DMS153 treated with DMSO at 0.1 percent for 48 hours (cell line): Measurements from ENCODE around the gene ELP5.

Experiments
- DNase-seq: peaks from one replicate; lab custom pipeline; 2025; ENCODE audit not compliant: unreplicated experiment; lab: John Stamatoyannopoulos, UW

The ELP5 gene

DNA sequence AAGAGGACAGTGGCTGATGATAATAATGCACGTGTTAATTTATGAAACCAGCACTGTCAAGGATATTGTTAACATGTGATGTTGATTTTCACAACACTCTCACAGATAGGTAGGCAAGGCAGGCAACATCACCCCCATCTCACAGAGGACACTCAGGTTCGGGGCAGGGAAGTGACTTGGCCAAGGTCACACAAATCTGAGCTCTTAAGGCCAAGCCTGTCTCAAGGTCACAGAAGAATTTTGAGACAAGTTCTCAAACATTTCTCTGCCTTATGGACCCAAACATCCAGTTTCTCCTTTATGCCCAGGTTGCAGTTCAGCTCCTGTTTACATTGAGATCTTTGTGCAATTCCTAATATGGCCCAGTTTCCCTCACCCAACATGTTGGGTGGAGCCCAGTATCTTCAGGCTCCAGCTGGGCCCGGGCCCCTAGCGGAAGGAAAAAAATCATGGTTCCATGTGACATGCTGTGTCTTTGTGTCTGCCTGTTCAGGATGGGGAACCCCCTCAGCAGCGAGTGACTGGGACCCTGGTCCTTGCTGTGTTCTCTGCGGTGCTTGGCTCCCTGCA is 30.8 kb downstream of the ELP5 start:
- DNase-seq = no peak

DNA sequence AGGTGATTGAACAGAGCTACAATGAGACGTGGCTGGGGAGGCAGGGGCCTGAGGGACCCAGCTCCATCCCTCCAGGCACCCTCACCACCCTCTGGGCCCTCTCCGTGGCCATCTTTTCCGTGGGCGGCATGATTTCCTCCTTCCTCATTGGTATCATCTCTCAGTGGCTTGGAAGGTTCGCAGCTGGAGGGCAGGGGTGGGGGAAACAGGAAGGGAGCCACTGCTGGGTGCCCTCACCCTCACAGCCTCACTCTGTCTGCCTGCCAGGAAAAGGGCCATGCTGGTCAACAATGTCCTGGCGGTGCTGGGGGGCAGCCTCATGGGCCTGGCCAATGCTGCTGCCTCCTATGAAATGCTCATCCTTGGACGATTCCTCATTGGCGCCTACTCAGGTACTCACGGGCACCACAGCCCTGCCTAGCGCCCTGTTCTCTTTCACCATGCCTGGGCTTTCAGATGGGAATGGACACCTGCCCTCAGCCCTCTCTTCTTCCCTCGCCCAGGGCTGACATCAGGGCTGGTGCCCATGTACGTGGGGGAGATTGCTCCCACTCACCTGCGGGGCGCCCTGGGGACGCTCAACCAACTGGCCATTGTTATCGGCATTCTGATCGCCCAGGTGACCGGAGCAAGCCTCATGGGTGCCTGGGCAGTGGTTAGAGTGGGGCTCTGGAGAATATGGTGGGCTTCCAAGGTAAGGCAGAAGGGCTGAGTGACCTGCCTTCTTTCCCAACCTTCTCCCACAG is 31.6 kb downstream of the ELP5 start:
- no peak for DNase-seq

DNA sequence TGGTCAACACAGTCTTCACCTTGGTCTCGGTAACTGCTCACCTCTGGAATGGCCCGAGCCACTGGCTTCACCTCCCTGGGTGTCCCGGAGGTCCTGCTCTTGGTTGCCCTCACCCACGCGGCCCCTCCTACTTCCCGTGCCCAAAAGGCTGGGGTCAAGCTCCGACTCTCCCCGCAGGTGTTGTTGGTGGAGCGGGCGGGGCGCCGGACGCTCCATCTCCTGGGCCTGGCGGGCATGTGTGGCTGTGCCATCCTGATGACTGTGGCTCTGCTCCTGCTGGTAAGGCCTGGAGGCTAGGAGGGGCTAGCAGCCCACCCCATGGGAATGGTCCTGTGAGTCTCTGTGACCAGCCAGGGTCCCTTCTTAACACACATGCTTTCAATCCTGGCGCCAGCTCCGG is 32.9 kb downstream of the ELP5 start:
- no peak for DNase-seq

DNA sequence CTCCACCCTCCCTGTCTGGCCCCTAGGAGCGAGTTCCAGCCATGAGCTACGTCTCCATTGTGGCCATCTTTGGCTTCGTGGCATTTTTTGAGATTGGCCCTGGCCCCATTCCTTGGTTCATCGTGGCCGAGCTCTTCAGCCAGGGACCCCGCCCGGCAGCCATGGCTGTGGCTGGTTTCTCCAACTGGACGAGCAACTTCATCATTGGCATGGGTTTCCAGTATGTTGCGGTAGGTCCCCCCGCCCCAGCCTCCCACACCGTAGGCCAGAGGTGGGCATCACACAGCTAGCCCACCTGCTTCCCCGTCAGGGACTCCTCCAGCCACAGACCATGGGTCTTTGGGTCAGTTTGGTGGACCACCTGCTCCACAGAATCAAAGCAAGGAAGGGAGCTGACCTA is 33.7 kb downstream of the ELP5 start:
- DNase-seq = no peak

DNA sequence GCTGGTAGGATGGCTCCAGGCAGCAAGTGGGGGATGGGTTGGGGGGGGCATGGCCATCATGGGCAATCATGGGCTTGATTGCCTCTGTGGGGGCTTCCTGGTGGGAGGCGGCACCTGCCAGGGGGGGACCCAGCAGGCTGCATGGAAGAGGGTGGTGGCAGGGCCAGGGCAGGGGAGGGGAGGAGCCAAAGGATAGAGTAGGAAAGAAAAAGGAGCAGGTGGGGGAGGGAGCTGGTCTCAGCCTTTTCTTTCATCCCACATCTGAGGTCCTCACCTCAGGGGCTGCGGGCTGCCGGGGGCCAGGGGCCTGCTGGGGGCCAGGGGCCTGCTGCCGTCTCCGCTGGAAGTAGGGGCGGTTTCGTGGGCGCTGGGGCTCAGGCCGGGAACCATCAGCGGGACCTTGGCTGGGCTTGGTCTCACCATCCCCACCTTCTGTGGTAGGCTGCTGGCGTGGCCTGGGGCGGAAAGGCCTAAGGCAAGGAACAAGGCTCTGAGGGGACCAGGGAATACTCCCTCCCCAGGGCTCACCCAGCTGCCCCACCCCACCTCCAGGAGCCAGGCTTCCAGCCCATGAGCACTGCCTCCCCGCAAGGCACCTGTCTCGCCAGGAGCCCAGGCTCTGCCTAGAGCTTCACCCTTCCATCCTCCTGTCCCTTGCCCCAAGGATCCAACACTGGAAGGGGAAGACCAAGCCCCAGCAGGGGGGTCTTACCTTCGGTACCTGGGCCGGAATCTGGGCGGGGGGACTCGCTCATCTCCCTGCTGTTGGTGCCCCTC is 37.4 kb downstream of the ELP5 start:
- no peak for DNase-seq

DNA sequence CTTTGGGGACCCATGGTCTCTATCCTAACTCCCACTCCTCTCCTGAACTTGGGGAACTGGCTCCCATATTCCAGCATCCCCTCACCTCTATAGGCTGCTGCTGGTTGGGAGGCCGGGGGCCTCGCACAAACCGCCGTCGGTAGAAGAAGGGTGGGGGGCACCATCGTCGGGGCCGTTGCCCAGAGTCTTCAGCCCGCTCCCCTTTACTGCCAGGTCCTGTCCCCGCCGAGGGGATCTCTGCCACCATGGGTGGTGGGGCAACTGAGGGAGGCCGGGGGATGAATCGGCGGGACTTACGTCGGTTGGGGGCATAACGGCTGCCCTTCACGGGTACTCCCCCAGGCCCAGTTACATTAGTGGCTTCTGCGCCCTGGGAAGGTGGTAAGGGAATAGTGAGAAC is 38.2 kb downstream of the ELP5 start:
- no peak for DNase-seq

DNA sequence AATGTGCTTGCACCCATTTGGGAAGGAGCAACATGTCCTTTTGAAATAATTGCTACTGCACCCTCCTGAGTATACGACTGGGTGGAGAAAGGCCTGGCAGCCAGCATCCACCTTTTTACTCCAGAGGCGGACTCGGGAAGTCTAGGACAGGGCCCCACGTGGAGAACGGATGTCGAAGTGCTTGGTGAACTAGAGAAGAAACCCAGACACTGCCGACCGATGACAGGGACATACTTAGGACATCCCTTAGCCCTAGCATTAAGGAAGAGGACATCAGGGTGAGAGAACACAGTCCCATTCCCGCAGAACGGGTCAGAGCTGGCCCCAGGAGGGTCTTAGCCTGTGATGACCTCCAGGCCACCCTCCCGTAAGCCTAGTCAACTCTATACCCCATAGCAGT is 38.7 kb downstream of the ELP5 start:
- DNase-seq = no peak

DNA sequence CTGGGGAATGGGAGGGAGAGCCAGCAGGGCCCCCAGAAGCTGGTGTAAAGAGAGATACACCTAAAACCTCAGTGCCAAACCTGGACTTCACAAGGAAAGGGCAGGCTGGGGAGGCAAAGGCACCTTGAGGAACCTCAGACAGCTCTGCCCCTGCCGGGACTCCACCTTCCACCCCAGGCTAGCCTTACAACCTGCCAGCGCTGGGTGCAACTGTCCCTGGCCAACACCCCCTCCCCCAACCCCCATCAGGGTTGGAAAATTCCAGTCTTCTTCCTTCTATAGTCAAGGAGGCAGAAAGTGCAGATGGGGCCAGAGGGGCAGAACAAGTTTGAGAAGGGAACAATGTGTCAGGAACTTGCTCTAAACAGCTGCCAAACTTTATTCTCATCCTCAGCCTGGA is 40.2 kb downstream of the ELP5 start:
- DNase-seq = no peak

DNA sequence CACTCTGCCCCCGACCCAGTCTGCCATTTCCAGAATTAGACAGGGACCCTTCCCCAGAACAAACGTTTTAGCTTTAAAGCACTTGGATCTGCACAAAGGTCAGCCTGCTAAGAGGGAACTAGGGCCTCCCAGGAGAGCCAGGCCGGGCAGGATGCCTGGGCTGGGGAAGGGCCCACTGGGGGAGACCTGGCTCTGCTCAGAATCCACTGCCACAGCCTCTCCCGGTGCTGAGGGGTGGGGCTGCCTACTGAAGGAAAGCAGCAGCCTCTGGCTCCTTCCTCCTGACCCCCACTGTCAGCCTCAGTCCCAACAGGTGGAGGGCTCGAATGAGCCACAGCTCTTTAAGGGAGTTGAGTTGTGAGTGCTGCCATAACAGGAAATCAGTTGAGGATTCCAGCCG is 40.7 kb downstream of the ELP5 start:
- DNase-seq = no peak

DNA sequence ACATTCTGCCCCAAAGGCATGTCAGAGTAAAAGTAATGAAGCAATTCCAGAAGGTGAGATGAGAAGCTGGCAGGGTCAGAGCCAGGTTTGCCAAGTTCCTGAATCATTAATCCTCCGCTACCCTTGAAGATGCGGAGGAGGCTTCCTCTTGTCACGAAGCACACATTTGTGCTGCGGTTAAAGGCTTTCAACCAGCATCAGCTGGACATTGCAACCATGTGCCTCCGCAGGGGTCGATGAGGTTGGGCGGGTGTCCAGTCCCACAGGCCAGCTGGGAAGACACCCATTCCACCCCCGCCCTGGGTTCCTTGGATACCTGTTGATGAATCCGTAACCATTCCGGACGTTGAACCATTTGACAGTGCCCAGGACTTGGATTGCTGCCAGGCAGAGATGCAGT is 41.1 kb downstream of the ELP5 start:
- DNase-seq = no peak

DNA sequence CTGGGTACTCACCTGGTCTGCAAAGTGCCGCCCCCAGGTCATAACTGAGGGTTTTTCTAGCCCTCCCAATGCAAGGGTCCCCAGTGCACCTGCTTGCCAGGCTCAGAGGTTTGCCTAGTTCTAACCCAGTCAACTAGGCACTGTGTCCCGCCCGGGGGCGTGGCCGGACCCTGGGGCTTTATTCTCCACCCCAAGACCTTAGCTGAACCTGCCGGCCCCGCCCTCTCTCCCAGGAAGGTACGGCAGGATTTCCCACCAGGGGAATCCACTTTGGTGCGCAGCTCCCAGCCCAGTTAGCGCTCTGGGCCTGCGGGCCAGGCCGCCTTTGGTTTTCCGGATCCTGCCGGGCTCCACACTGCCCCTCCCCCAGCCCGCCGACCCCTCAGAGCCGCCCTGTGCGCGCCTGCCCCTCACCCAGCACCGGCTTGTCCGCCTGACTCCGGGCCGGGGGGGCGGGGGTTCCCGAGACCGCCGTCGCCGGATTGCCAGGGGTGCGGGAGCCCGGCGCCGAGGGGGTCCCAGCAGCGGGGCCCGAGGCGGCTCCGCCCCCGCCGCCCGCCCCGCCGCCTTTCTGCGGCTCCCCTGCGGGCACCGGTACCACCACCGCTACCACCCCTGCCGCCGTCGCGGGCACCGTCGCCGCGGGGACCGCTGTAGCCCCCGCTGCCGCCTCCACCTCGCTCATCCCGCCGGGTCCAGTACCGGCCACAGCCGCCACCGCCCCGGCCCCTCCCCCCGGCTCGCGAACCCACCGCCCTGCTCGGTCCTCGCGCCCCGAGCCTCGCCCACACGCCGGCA is 42.0 kb downstream of the ELP5 start:
- peak; percentile 15 for DNase-seq

DNA sequence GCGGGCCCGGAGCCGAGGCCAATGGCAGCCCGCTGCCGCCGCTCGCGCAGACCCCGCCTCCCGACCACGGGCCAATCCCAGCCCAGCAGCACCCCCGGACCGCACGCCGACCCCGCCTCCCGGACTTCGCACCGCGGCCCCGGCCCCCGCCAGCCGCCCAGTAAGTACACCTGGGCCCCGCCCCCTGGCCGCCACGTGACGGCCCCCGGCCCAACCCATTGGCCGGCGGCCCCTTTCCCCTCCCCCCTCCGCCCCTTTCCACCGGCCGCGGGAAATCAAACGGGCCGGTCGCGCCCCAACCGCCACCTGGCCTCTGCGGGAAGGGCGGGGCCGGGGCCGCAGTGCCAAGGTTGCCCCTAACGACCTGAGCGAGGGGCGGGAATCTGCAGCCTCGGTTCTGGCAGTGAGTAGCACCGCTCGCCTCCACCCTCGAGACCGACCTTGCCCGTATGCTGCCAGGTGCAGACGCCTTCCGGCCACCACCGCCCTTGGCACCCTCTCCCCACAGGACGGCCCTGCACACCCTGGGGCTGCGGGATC is 42.7 kb downstream of the ELP5 start, which contains the start of gene YBX2:
Gene YBX2, minus strand, starts transcription at position 26 of the 540 bp plus-strand sequence. CDS start 139 bp downstream, outside the sequence.
- peak; percentile 76 for DNase-seq

DNA sequence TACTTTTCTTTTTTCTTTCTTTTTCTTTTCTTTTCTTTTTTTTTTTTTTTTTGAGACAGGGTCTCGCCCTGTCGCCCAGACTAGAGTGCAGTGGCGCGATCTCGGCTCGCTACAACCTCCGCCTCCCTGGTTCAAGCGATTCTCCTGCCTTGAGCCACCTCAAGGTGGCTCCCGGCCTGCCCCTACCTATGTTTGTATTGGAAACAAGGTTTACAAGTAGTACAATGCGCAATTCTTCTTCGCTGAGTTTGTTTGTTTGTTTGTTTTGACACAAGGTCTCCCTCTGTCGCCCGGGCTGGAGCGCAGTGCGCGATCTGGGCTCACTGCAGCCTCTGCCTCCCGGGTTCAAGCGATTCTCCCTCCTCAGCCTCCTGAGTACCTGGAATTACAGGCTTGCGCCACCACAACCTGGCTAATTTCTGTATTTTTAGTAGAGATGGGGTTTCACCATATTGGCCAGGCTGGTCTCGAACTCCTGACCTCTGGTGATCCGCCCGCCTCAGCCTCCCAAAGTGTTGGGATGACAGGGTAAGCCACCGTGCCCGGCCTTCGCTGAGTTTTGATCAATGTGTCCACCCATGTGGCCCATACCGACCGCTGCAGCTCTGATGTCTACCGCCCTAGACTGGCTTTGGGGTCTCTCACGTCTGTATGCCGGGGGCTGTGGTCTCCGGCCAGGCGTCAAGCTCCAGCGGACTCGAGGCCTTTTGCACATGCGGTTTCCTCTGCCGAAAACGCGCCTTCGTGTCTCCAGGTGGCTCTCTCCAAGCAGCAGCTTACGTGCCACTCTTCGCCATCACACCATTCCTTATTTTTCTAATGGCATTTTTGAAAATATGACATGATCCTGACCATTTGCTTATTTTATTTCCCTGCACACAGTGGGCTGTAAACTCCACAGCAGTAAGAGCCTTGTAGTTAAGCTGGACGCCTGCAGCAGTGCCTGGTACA is 43.5 kb downstream of the ELP5 start:
- DNase-seq = no peak

DNA sequence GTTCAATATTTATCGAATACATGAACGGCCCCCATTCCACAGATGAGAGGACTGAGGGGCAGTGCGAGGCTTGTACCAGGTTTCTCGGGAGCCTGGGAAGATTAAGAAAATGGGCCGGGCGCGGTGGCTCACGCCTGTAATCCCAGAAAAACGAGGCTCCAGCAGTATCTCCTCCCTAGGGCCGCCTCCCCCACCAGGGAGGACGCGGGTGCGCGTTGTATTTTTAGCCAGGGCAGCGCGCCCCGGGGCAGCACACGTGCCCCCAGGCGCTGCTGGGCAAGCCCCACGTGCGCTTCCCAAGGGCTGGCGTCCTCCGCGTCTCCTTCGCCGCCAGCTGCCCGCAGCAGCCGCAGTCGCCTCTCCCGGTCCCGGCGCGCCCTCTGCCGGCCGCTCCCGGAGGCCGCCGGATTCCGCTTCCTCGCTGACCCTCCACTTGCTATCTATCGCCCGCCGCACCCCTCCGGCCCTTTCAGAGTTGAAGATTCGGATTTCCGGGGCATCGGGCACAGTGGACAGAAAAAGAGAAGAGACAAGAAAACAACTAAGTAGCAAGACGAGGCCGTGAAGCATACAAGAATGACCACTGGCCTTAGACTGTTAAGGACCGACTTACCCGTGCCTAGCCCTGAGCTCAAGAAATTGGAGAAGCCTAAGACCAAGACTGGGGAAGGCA is 44.3 kb downstream of the ELP5 start:
- DNase-seq = peak; percentile 2

DNA sequence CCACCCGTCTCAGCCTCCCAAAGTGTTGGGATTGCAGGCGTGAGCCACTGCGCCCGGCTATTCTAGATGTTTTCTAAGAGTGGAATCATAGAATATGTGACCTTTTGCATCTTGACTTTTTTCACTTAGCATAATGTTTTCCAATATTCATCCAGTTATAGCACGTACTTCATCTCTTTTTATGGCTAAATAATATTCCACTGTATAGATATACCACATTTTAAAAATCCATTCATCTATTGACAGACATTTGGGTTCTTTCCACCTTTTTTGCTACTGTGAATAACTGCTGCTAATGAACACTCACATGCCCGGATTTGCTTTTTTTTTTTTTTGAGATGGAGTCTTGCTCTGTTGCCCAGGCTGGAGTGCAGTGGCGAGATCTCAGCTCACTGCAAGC is 52.2 kb downstream of the ELP5 start:
- DNase-seq = no peak

DNA sequence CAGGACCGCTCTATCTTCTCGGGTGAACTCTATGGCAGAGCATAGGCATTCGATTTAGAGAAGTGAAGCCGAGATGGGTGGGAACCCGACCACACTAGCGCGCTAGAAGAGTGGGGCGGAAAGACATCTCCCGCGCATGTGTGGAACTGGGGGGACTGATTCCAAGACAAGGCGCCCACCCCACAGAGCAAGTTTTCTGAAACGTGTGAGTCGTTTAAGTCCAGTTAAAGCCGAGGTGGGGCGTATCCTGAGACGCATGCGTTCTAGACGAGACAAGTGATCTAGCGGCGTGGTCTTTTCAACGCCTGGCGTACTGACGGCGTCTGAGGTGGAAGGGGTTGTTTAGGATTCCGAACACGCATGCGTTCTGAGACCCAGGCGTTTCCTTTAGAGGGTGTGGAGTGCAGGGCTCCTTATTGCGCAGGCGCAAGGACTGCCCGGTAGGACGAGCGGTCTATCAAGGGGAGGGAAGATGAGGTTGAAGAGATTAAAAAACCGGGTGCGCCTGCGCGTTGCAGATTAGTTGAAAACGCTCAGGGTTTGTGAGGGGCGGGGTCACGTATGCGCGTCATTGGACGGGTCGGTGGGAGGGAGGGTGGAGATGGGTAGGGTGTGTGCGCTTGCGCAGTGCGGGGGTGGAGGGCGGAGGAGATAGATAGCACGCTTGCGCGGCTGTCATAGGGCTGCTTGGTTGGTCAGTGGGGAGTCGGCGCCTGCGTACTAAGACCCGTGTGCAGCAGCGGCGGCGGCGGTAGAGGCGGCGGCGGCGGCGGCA is 55.1 kb downstream of the ELP5 start, which contains the start of gene EIF5A:
Gene EIF5A, plus strand, starts transcription at position 718 of the 775 bp plus-strand sequence. CDS start 2,008 bp downstream, outside the sequence.
- DNase-seq = peak; percentile 78

DNA sequence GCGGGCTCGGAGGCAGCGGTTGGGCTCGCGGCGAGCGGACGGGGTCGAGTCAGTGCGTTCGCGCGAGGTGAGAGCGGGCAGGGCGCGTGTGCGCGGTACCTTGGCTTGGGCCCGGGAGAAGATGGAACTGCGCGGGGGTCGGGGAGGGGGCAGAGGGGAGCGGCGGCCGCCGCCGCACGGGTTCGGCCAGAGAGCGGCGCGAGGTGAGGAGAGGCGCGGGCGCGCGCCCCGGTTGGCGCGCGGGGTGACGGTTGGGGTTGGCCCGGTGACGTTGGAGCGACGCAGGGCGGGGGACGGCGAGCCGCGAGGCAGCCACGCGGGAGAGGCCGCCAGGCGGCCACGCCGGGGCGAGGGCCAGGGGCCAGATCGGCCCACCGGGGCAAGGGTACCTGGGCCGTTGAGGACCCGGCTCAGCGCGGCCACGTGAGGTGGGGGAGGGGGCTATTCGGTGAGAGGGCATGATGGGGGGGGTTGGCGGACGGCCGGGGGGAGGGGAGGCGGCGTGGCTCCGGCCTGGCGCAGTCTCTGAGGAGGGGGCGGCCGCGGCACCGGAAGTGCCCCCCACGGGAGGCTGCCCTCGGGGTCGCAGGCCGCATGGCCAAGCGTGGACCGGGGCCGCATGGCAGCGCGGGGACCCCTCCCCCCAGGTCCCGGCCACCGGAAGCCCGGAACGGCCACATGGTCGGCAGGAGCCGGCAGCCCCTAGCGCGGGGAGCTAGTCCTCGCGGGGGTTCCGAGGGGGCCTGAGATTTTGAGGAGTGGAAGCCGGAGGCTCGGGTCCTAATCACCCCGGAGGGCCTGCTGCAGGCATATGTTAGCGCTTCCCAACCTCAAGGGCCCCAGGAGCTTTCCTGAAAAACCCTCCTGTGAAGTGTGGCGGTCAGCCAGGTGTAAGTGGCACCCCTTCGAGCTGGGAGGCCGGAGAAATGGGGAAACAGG is 55.9 kb downstream of the ELP5 start:
- no peak for DNase-seq
